ENCODE results near the gene CNTNAP5. TPM values are rescaled to one million over a fixed set of nuclear protein-coding genes. Genes with fewer than 3 reads are reported as not detected.
A peak's percentile ranks its signal among the peaks of the same experiment; 100 is the strongest.

CNTNAP5 gene
- total RNA-seq, 1 donor from 2014 or later = 0.20 TPM

DNA sequence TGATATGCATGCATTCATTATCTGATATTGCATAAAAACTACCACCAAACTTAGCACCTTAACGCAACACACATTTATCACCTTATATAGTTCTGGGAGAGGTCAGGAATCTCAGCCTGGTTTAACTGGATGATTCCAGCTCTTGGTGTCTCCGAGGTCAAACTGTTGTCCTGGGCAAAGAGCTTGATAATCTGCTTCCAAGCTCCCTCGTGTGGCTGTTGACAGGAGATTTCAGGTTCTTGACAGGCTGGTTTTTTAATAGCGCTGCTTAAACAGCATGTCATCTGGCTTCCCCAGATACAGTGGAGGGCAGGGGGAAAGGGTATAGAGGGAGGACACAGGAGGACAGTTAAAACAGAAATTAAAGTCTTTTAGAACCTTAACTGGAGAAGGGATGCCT lies 785.0 kb downstream of the CNTNAP5 start:
- peak; percentile 30 for DNase-seq (ENCODE audit: low read depth)

DNA sequence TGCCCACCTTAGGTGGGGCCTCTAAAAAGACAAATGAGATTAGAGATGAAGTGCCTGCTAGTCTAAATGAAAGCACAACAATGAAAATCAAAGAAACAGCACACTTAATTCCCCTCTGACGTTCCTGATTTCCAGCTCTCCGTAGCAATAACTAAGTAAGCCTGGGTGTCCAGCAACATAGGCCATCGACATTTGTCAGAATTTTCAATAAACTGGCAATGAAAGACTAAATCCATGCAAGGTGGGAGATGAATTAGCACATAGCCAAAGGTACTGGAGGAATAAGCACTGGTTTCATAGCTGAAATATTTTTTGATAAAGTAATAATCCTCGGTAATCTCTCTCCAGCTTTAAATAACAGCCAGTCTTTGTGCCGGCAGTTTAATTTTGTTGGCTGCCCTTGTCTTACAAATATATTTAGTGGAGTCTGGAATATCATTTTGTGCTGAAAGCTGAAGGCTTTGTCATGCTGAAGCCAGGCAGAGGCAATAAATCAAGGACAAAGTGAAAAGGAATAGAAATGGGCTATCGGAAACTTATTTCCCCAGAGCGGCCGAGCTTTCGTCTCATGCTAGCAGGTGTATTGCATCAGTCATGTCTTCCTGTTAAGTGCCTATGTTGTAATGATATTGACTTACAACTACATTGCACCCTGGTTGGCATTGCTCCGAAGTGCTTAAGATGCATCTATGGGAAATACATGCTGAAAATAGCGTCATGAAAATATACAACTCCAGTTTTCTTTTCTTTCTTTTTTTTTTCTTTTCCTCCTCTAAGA lies 790.1 kb downstream of the CNTNAP5 start:
- no peak for DNase-seq (ENCODE audit: low read depth)

- no peak for DNase-seq (ENCODE audit: low read depth)
Observed at GRCh38 chr2:124816007-124816406, 790.9 kb downstream of the CNTNAP5 start.

DNA sequence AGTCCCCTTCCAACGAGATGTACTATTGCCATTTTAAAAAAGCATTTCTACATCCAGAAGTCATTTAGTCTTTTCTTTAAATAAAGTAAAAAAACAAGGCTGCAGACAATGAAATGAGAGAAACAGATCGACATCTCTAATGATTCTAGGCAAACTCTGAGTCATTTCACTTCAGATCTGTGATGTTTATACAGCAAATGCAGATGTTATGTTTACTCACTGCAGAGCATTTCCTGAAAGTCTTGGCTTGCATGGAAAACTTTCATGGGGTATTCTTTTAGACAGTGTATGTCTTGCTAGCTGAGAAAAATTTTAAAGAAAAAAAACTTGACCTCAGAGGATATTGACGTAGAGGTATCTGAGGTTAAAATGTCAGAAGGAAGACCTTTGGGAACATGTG lies 797.4 kb downstream of the CNTNAP5 start:
- no peak for DNase-seq (ENCODE audit: low read depth)

GRCh38 chr2:124824441-124824840 lies 799.4 kb downstream of the CNTNAP5 start:
- no peak for DNase-seq (ENCODE audit: low read depth)

- no peak for DNase-seq (ENCODE audit: low read depth)
Observed at GRCh38 chr2:124832521-124832920, 807.4 kb downstream of the CNTNAP5 start.

GRCh38 chr2:124834331-124834730 lies 809.2 kb downstream of the CNTNAP5 start:
- DNase-seq (ENCODE audit: low read depth) = no peak

DNA sequence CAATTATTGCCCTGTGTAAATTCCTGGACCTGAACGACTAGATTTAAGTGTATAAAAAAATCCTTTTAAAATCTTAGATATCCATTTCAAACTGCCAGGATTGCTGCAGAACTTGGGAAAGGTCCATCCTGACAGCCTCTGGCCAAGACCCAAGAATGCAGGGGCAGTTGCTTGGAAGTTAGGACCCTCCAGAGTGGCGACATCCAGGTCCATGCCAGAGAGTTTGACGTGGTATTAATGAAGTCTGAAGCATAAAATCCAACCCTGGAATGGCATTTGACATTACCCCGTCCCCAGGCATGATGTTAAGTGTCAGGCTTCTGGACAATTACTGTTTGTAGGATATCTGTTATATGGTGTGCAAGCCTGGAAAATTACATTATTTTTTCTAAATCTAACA lies 810.2 kb downstream of the CNTNAP5 start:
- DNase-seq (ENCODE audit: low read depth) = no peak

DNA sequence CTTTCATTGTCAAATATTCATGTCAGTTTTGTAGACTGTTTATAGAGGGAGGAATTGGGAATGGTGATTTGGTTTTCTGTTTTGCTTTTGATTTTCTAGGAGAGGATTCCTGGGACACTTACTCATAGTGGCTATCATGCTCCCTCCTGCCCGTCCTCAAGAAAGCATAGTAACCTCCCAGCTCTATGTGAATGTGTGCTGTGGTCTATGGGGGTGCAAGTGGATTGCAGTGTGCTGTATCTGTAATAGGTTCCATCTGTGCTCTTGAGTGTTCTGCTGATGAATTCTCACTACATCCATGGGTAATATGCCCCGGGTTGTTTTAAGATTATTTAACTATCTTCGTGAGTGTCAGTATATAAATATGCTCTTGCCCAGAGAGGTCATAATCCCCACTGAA lies 811.3 kb downstream of the CNTNAP5 start:
- DNase-seq (ENCODE audit: low read depth) = no peak

DNA sequence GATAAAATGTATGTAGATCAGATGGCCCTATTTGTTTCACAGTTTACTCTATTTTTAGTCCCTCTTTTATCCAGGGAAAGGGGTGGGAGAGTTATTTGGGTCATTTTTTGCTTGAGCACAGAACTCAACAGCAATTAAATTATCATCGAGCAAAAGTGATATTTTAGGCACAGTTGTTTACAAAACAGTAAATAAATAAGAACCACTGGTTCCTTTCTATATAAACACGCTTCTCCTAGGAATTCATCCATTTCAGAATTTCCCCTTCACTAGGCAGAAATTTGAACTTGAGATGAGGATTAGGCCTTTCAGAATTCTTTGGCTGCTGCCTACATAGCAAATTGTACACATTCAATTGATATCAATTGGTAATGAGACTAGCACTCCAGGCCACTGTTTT lies 812.4 kb downstream of the CNTNAP5 start:
- DNase-seq (ENCODE audit: low read depth) = no peak

GRCh38 chr2:124838406-124838805 lies 813.3 kb downstream of the CNTNAP5 start:
- DNase-seq (ENCODE audit: low read depth) = no peak

DNA sequence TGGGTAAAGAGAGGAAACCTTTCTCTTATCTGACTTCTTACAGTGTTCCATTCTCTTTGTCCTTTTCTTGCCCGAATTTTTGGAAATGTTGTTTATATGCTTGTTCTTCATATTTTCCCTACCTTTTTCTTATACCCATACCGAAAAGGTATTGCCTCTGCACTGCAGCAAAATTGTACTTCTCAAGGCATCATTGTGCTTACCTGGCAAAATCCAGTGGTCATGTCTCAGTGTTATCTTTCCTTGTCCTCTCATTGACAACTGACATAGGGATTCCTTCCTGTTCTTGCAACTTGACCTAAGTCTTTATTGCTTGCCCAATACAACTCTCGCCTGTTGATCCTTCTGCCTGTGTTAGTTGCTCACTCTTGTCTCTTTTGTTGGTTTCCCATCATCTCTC lies 842.2 kb downstream of the CNTNAP5 start:
- DNase-seq (ENCODE audit: low read depth) = no peak

DNA sequence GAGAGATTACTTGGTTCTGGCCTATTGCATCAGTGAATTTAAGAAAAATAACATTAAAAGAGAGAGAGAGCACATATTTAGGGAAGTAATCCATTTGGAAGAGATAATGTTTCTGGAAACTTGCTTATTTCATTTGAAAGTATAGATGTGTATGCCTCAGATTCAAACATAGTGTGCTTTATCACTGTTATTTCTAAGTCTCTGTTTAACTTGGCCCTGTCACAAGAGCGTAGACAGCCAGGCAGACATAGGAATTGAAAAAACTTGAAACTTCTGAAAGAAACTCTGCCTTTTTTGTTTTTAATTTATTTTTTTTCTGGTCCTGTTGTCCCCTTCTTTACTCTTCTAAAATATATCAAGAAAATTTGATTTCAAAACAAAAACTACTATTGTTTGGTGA lies 849.1 kb downstream of the CNTNAP5 start:
- DNase-seq (ENCODE audit: low read depth) = no peak

- DNase-seq (ENCODE audit: low read depth) = no peak
Observed at GRCh38 chr2:124874676-124875075, 849.6 kb downstream of the CNTNAP5 start.

GRCh38 chr2:124875627-124876244 lies 850.6 kb downstream of the CNTNAP5 start:
- DNase-seq (ENCODE audit: low read depth) = peak; percentile 58

DNA sequence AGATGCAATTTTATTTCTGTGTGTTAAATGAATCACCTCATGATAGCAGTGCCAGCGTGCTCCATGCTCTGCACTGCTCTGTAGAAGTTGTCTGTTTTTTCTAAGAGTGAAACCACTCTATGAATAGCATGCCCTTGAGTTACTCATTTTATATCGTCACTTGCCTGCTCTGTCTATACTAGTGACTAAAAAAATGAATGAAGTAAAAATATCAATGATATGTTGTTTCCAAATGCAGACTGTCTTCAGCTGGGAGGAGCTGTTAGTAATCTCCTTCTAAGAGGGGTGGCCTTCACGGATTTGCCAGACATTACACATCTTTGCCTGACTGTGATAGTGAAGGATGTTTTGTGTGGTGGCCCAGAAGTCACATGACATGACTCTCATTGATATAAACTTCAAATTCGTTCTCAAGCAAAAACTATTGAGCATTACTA lies 852.1 kb downstream of the CNTNAP5 start:
- no peak for DNase-seq (ENCODE audit: low read depth)

- no peak for DNase-seq (ENCODE audit: low read depth)
Observed at GRCh38 chr2:124879640-124880039, 854.6 kb downstream of the CNTNAP5 start.

- no peak for DNase-seq (ENCODE audit: low read depth)
Observed at GRCh38 chr2:124880995-124881394, 855.9 kb downstream of the CNTNAP5 start.

DNA sequence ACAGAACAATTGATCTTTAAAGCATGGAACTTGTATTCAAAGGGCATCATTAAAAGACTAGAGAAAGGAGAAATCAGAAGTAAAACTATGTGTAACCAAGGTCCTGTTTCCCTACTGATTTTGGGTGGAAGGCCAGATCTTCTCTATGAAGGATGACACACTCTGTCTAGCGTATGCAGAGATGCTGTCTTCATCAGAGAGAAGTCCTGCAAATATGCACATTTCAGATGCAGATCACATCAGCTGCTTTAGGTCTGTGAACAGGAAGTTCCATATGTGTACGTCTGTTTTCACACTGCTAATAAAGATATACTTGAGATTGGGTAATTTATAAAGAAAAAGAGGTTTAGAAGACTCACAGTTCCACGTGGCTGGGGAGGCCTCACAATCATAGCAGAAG lies 857.3 kb downstream of the CNTNAP5 start:
- no peak for DNase-seq (ENCODE audit: low read depth)

GRCh38 chr2:124883595-124883994 lies 858.5 kb downstream of the CNTNAP5 start:
- no peak for DNase-seq (ENCODE audit: low read depth)

DNA sequence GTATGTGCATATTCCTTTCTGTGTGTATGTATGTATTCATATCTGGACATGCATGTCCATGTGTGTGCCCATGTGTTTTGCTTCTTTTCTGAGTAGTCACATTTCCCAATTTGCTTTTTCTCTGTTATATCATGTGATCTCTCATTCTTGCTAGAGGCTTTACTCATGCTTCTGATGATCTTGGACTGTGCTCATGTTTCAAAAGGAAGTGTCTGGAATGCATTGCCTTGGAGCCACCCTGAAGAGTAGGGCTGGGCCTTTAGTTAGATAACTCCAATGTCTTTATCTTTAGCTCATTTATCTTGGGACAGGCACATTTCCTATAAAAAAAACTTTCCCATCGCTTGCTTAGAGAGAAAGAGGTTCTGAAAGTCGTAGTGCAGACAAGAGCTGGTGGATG lies 859.2 kb downstream of the CNTNAP5 start:
- DNase-seq (ENCODE audit: low read depth) = no peak

DNA sequence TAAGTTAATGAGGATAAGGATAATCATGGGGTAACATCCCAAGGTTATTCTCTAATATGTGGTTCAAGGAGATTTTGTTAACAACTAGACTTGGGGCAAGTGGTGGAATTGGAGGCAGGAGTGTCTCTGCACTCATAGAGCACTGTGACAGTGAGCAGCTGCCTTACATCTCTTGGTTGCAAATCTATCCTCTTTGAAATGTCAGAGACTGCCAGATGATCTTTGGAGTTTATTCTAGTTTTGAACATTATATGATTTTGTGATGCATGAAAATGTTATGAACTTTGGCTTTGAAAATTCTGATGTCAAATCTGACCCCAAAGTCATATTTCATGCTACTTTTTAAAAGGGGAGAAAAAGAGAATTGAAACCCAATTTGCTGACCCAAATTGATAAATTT lies 861.1 kb downstream of the CNTNAP5 start:
- no peak for DNase-seq (ENCODE audit: low read depth)

- no peak for DNase-seq (ENCODE audit: low read depth)
Observed at GRCh38 chr2:124887466-124887865, 862.4 kb downstream of the CNTNAP5 start.

DNA sequence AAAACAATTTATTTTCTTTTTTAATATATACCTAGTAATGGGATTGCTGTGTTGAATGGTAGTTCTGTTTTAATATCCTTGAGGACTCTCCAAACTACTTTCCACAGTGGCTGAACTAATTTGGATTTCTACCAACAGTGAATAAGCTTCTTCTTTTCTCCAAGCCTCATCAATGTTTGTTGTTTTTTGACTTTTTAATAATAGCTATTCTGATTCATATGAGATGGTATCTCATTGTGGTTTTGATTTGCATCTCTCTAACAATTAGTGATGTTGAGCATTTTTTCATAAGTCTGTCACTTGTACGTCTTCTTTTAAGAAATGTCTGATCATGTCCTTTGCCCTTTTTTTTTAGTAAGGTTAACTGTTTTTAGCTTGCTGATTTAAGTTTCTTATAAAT lies 863.3 kb downstream of the CNTNAP5 start:
- no peak for DNase-seq (ENCODE audit: low read depth)
